ENCODE results near the gene MAP4K4.

The MAP4K4 gene

GRCh38 chr2:101874069-101874468 lies 176.6 kb downstream of the MAP4K4 start:
- no peak for DNase-seq (ENCODE audit: low read depth)

- no peak for DNase-seq (ENCODE audit: low read depth)
Observed at GRCh38 chr2:101879466-101879865, 182.0 kb downstream of the MAP4K4 start.

GRCh38 chr2:101881131-101881530 lies 183.6 kb downstream of the MAP4K4 start:
- DNase-seq (ENCODE audit: low read depth) = peak; percentile 33

- no peak for DNase-seq (ENCODE audit: low read depth)
Observed at GRCh38 chr2:101882769-101883307, 185.3 kb downstream of the MAP4K4 start.

GRCh38 chr2:101883860-101884259 lies 186.4 kb downstream of the MAP4K4 start:
- peak; percentile 70 for DNase-seq (ENCODE audit: low read depth)

GRCh38 chr2:101884423-101884822 lies 186.9 kb downstream of the MAP4K4 start:
- no peak for DNase-seq (ENCODE audit: low read depth)

- no peak for DNase-seq (ENCODE audit: low read depth)
Observed at GRCh38 chr2:101887328-101887727, 189.8 kb downstream of the MAP4K4 start.

GRCh38 chr2:101889460-101890098 lies 192.1 kb downstream of the MAP4K4 start:
- no peak for DNase-seq (ENCODE audit: low read depth)

GRCh38 chr2:101892377-101892776 lies 194.9 kb downstream of the MAP4K4 start:
- DNase-seq (ENCODE audit: low read depth) = no peak

- no peak for DNase-seq (ENCODE audit: low read depth)
Observed at GRCh38 chr2:101893681-101894381, 196.3 kb downstream of the MAP4K4 start.

- no peak for DNase-seq (ENCODE audit: low read depth)
Observed at GRCh38 chr2:101895039-101895438, 197.5 kb downstream of the MAP4K4 start.

- no peak for DNase-seq (ENCODE audit: low read depth)
Observed at GRCh38 chr2:101895819-101896322, 198.4 kb downstream of the MAP4K4 start.

- DNase-seq (ENCODE audit: low read depth) = no peak
Observed at GRCh38 chr2:101897301-101897700, 199.8 kb downstream of the MAP4K4 start.

- no peak for DNase-seq (ENCODE audit: low read depth)
Observed at GRCh38 chr2:101899265-101899664, 201.8 kb downstream of the MAP4K4 start.

- DNase-seq (ENCODE audit: low read depth) = no peak
Observed at GRCh38 chr2:101899871-101900270, 202.4 kb downstream of the MAP4K4 start.

GRCh38 chr2:101900375-101900774 lies 202.9 kb downstream of the MAP4K4 start:
- DNase-seq (ENCODE audit: low read depth) = no peak

GRCh38 chr2:101901241-101901640 lies 203.7 kb downstream of the MAP4K4 start:
- no peak for DNase-seq (ENCODE audit: low read depth)

- DNase-seq (ENCODE audit: low read depth) = no peak
Observed at GRCh38 chr2:101902169-101902568, 204.7 kb downstream of the MAP4K4 start.

GRCh38 chr2:101904916-101905315 lies 207.4 kb downstream of the MAP4K4 start:
- no peak for DNase-seq (ENCODE audit: low read depth)

- no peak for DNase-seq (ENCODE audit: low read depth)
Observed at GRCh38 chr2:101905746-101906336, 208.3 kb downstream of the MAP4K4 start.

GRCh38 chr2:101909760-101910159 lies 212.3 kb downstream of the MAP4K4 start:
- no peak for DNase-seq (ENCODE audit: low read depth)

- no peak for DNase-seq (ENCODE audit: low read depth)
Observed at GRCh38 chr2:101912545-101912944, 215.0 kb downstream of the MAP4K4 start.

Data from EH (cell line).